Prostate gland (tissue), 2 donors: ENCODE measurements around the gene S100A10. TPM values are rescaled to one million over a fixed set of nuclear protein-coding genes. Genes with fewer than 3 reads are reported as not detected.

Experiments used
- DNase-seq: peaks from one replicate; pipeline ENCODE4 v3.0.0-alpha.2; 2019; ENCODE audit warnings: low spot score
- H3K27ac ChIP-seq, 2 donors: fragments of 200-600 bp; sonication (generic); 2 replicates each; pipeline ENCODE4 v1.5.1; 2017 to 2019
- H3K27me3 ChIP-seq: fragments of 200-600 bp; sonication (generic); replicated peaks from 2 replicates; pipeline ENCODE4 v1.5.1; 2019; ENCODE audit not compliant: insufficient read depth
- H3K36me3 ChIP-seq, 2 donors: fragments of 200-600 bp; sonication (generic); 1 replicate in 1 of 2; 2 replicates in 1 of 2; pipeline versions ENCODE4 v1.5.1 to v1.8.1; 2017 to 2019
- H3K4me1 ChIP-seq: fragments of 200-600 bp; sonication (generic); replicated peaks from 2 replicates; pipeline ENCODE4 v1.5.1; 2019
- H3K4me3 ChIP-seq, 2 donors: fragments of 200-600 bp; sonication (generic); 2 replicates each; pipeline ENCODE4 v1.5.1; 2017 to 2019
- H3K9me3 ChIP-seq: fragments of 200-600 bp; sonication (generic); 2 replicates; pipeline ENCODE4 v1.5.1; 2017
- CTCF ChIP-seq, 4 experiments: fragments of 200-600 bp in 2 of 4; fragments of 450-650 bp in 2 of 4; sonication (generic) in 2 of 4; IDR thresholded peaks; 1 replicate in 3 of 4; 2 replicates in 1 of 4; pipeline ENCODE4 v1.5.1; 2016 to 2019; ENCODE audit warnings: antibody characterized with exemption in 4 of 4, mild to moderate bottlenecking in 2 of 4, moderate library complexity in 2 of 4
- POLR2A ChIP-seq: fragments of 450-650 bp; IDR thresholded peaks from one replicate; pipeline ENCODE4 v1.6.1; 2016; ENCODE audit warnings: antibody characterized with exemption, mild to moderate bottlenecking
- POLR2AphosphoS5 ChIP-seq: sonication (generic); formaldehyde crosslinking; IDR thresholded peaks from one replicate; pipeline ENCODE4 v1.6.1; 2017; ENCODE audit warnings: antibody characterized with exemption
- WGBS: methylation state at CpG from one replicate; pipeline ENCODE4 v1.1.5; 2018; 5-methylcytosine and 5-hydroxymethylcytosine counted together
- intact Hi-C: fragments of 100-400 bp; cut with DNase I; formaldehyde crosslinking; loops from one replicate; pipeline ENCODE4 v1.14.2; 2022
- total RNA-seq, 2 donors: library from RNA; depleted of rRNA; stranded (reverse); fragments of >200 nt; gene quantifications; one replicate each; pipeline ENCODE4 v1.1.0, GENCODE V29; 2016

S100A10 gene
- total RNA-seq, 2 donors from 2014 or later: 61.7 to 72.1 TPM

GRCh38 chr1:151939779-151940178 lies 53.9 kb downstream of the S100A10 start:
- no peak for TF ChIP-seq CTCF (IDR thresholded peaks at IDR 0.05)
- no peak for TF ChIP-seq POLR2AphosphoS5
- no peak for TF ChIP-seq POLR2A
- no peak for DNase-seq
- Histone ChIP-seq H3K27me3 (no peaks in the 10 kb centered on the region), H3K4me1 (peaks cover 6% of the 10 kb centered on the region), H3K27ac (no peak overlapping the region), H3K4me3 (no peak overlapping the region), H3K9me3 (no peaks in the 10 kb centered on the region), H3K36me3 (no peaks in the 10 kb centered on the region)
- WGBS: 88% methylated on average over 1 of the region's 1 CpG
- intact Hi-C loops: no loop called here

GRCh38 chr1:151939141-151939540 lies 54.5 kb downstream of the S100A10 start:
- WGBS: 93% methylated on average over 3 of the region's 3 CpGs
- no peak overlapping the region for H3K4me3 ChIP-seq
- intact Hi-C loops: no loop called here
- H3K4me1 ChIP-seq: no peaks in the 10 kb centered on the region
- no peaks in the 10 kb centered on the region for H3K36me3 ChIP-seq
- H3K27me3 ChIP-seq: no peaks in the 10 kb centered on the region
- no peak overlapping the region for H3K27ac ChIP-seq
- DNase-seq: no peak
- H3K9me3 ChIP-seq: no peaks in the 10 kb centered on the region
- TF ChIP-seq POLR2AphosphoS5 (no peak), CTCF (IDR thresholded peaks at IDR 0.05) (no peak), POLR2A (no peak)

GRCh38 chr1:151936653-151937052 lies 57.0 kb downstream of the S100A10 start:
- TF ChIP-seq POLR2AphosphoS5 (no peak), POLR2A (no peak), CTCF (IDR thresholded peaks at IDR 0.05) (no peak)
- Histone ChIP-seq H3K27ac (peak overlapping the region in 1 of 2 donors; percentile 54), H3K4me1 (no peaks in the 10 kb centered on the region), H3K27me3 (no peaks in the 10 kb centered on the region), H3K36me3 (no peaks in the 10 kb centered on the region), H3K4me3 (no peak overlapping the region), H3K9me3 (no peaks in the 10 kb centered on the region)
- no peak for DNase-seq
- WGBS: 49% methylated on average over 7 of the region's 7 CpGs
- intact Hi-C loops: no loop called here

GRCh38 chr1:151935894-151936602 lies 57.6 kb downstream of the S100A10 start:
- Histone ChIP-seq H3K27ac (peak overlapping the region; percentile 17 to 54), H3K36me3 (no peaks in the 10 kb centered on the region), H3K4me3 (no peak overlapping the region), H3K9me3 (no peaks in the 10 kb centered on the region), H3K27me3 (no peaks in the 10 kb centered on the region), H3K4me1 (no peaks in the 10 kb centered on the region)
- WGBS: 14% methylated on average over 2 of the region's 2 CpGs
- intact Hi-C loops: no loop called here
- no peak for DNase-seq
- TF ChIP-seq CTCF (IDR thresholded peaks at IDR 0.05) (no peak), POLR2AphosphoS5 (no peak), POLR2A (no peak)

GRCh38 chr1:151935154-151935553 lies 58.5 kb downstream of the S100A10 start:
- DNase-seq: no peak
- Histone ChIP-seq H3K27me3 (no peaks in the 10 kb centered on the region), H3K36me3 (no peaks in the 10 kb centered on the region), H3K4me3 (no peak overlapping the region), H3K4me1 (no peaks in the 10 kb centered on the region), H3K9me3 (no peaks in the 10 kb centered on the region), H3K27ac (peak overlapping the region in 1 of 2 donors; percentile 54)
- 42% methylated on average over 3 of the region's 3 CpGs for WGBS
- intact Hi-C loops: no loop called here
- no peak for TF ChIP-seq CTCF (IDR thresholded peaks at IDR 0.05)
- TF ChIP-seq POLR2A: no peak
- TF ChIP-seq POLR2AphosphoS5: no peak
